Panc1 (cell line): ENCODE measurements around the gene PPP1R7.

ENCODE experiments used
- POLR2AphosphoS5 ChIP-seq: IDR thresholded peaks from 2 replicates; pipeline ENCODE4 v1.6.1; 2012; ENCODE audit warnings: mild to moderate bottlenecking, low read depth, low read length, moderate library complexity
- TF ChIP-seq, protein P1 (sequence below): fragments of 450-650 bp; IDR thresholded peaks from 2 replicates; pipeline ENCODE4 v1.5.1; 2017; ENCODE audit warnings: mild to moderate bottlenecking
- TF ChIP-seq, protein P2 (sequence below), 2 experiments: IDR thresholded peaks; 2 replicates each; pipeline ENCODE4 v1.6.1; 2011 to 2012; ENCODE audit warnings: low read depth in 2 of 2, control low read depth in 1 of 2, low read length in 1 of 2, mild to moderate bottlenecking in 1 of 2, moderate library complexity in 1 of 2; ENCODE audit not compliant: insufficient read depth in 1 of 2

DNA sequence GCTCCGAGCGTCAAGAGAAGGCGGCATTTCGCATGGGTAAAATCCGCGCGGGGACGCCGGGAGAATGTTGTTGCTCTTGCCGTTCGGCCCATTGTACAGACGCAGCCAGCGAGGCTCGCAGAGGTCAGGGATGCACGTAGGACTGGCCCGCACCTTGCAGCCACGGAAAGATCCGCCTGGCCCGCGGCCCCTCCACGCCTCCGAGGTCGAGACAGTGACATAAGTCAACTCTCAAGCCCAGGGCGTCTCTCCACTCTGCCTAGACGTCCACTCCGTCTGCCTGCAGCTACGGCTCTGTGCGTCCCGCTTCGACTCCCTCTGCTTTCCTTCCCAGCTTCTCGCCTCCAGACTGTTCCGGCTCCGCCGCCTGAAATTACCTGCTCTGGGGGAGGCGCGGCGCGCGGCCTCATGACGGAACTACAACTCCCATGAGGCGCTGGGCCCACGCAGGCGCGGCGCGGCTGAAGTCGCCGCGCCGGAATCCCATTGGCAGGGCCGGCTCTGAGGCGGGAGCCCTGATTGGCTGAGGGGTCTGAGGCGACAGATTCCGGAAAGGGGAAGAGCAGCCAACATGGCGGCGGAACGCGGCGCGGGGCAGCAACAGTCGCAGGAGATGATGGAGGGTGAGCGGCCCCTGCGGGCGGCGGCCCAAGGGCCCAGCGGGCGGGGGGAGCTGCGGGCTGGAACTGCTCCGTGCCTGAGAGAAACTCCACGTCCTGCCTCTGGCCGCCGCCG is at the start of gene PPP1R7:
- TF ChIP-seq, protein P1, sequence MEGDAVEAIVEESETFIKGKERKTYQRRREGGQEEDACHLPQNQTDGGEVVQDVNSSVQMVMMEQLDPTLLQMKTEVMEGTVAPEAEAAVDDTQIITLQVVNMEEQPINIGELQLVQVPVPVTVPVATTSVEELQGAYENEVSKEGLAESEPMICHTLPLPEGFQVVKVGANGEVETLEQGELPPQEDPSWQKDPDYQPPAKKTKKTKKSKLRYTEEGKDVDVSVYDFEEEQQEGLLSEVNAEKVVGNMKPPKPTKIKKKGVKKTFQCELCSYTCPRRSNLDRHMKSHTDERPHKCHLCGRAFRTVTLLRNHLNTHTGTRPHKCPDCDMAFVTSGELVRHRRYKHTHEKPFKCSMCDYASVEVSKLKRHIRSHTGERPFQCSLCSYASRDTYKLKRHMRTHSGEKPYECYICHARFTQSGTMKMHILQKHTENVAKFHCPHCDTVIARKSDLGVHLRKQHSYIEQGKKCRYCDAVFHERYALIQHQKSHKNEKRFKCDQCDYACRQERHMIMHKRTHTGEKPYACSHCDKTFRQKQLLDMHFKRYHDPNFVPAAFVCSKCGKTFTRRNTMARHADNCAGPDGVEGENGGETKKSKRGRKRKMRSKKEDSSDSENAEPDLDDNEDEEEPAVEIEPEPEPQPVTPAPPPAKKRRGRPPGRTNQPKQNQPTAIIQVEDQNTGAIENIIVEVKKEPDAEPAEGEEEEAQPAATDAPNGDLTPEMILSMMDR = no peak
- TF ChIP-seq, protein P2, sequence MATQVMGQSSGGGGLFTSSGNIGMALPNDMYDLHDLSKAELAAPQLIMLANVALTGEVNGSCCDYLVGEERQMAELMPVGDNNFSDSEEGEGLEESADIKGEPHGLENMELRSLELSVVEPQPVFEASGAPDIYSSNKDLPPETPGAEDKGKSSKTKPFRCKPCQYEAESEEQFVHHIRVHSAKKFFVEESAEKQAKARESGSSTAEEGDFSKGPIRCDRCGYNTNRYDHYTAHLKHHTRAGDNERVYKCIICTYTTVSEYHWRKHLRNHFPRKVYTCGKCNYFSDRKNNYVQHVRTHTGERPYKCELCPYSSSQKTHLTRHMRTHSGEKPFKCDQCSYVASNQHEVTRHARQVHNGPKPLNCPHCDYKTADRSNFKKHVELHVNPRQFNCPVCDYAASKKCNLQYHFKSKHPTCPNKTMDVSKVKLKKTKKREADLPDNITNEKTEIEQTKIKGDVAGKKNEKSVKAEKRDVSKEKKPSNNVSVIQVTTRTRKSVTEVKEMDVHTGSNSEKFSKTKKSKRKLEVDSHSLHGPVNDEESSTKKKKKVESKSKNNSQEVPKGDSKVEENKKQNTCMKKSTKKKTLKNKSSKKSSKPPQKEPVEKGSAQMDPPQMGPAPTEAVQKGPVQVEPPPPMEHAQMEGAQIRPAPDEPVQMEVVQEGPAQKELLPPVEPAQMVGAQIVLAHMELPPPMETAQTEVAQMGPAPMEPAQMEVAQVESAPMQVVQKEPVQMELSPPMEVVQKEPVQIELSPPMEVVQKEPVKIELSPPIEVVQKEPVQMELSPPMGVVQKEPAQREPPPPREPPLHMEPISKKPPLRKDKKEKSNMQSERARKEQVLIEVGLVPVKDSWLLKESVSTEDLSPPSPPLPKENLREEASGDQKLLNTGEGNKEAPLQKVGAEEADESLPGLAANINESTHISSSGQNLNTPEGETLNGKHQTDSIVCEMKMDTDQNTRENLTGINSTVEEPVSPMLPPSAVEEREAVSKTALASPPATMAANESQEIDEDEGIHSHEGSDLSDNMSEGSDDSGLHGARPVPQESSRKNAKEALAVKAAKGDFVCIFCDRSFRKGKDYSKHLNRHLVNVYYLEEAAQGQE (IDR thresholded peaks at IDR 0.05; ENCODE audit: insufficient read depth in 1 of 2, low read depth in 2 of 2, low read length in 1 of 2) = no peak; a peak in 1 of 4 replicates
- peak; percentile 70; the same call in 1 of the 2 replicates for TF ChIP-seq POLR2AphosphoS5
